ENCODE data around the gene LGMN. TPM values are rescaled to one million over a fixed set of nuclear protein-coding genes. Genes with fewer than 3 reads are reported as not detected.

The LGMN gene
- total RNA-seq, 2 experiments from 2014 or later: 22.1 to 27.7 TPM

DNA sequence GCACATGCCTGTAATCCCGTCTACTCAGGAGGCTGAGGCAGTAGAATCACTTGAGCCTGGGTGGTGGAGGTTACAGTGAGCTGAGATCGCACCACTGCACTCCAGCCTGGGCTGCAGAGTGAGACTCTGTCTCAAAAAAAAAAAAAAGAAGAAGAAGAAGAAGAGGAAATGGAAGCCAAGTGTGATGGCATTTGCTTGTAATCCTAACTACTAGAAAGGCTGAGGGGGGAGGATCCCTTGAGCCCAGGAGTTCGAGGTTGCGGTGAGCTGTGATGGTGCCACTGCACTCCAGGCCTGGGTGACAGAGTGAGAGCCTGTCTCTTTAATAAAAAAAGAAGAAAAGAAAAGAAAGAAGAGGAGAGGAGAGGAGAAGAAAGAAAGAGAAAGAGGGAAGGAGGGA lies 52.1 kb downstream of the LGMN start:
- POLR2A ChIA-PET: interaction anchor here (0.7 kb wide), 1 partner anchor 92 kb away, joined by 3 read pairs; no protein-coding TSS in a partner anchor
- intact Hi-C loops (cut with micrococcal nuclease; ENCODE audit: unreplicated experiment): no loop called here
- no TSS peak for BruUV-seq (replicated peaks)

DNA sequence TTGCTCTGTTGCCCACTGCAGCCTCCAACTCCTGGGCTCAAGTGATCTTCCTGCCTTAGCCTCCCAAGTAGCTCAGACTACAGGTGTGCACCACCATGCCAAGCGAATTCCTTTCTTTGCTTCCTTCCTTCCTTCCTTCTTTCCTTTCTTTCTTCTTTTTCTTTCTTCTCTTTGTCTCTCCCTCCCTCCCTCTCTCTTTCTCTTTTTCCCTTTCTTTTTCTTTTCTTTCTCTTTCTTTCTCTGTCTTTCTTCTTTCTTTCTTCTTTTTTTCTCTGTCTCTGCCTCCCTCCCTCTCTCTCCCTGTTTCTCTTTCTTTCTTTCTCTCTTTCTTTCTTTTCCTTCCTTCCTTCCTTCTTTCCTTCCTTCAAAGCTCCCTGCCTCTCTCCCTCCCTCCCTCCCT lies 52.9 kb downstream of the LGMN start:
- Histone ChIP-seq H3K27ac (ENCODE audit: low read depth, low read length, poor library complexity, severe bottlenecking) (no peak overlapping the region), H3K79me2 (ENCODE audit: insufficient read depth, low read depth, low read length) (no peaks in the 10 kb centered on the region), H4K20me1 (ENCODE audit: insufficient read depth, low read length) (no peaks in the 10 kb centered on the region), H3K4me1 (ENCODE audit: insufficient read depth, low read length, poor library complexity, severe bottlenecking) (peaks cover 7% of the 10 kb centered on the region), H3K36me3 (ENCODE audit: insufficient read depth, low read length) (no peaks in the 10 kb centered on the region), H3K9me2 (ENCODE audit: insufficient read depth, low read length) (no peaks in the 10 kb centered on the region), H3K4me3 (ENCODE audit: low read depth, low read length, poor library complexity, severe bottlenecking) (no peak overlapping the region), H3K4me2 (ENCODE audit: low read length) (no peak overlapping the region), H2AFZ (ENCODE audit: low read length) (no peak overlapping the region), H3K9me3 (ENCODE audit: low read length) (no peaks in the 10 kb centered on the region)
- POLR2A ChIA-PET: interaction anchor here (0.8 kb wide), 1 partner anchor 85 kb away, joined by 3 read pairs; no protein-coding TSS in a partner anchor
- CTCF ChIA-PET (ENCODE audit: unreplicated experiment): no interaction called here
- no TSS peak for BruUV-seq (replicated peaks)
- intact Hi-C loops (cut with micrococcal nuclease; ENCODE audit: unreplicated experiment): no loop called here
- TF ChIP-seq, protein P1, sequence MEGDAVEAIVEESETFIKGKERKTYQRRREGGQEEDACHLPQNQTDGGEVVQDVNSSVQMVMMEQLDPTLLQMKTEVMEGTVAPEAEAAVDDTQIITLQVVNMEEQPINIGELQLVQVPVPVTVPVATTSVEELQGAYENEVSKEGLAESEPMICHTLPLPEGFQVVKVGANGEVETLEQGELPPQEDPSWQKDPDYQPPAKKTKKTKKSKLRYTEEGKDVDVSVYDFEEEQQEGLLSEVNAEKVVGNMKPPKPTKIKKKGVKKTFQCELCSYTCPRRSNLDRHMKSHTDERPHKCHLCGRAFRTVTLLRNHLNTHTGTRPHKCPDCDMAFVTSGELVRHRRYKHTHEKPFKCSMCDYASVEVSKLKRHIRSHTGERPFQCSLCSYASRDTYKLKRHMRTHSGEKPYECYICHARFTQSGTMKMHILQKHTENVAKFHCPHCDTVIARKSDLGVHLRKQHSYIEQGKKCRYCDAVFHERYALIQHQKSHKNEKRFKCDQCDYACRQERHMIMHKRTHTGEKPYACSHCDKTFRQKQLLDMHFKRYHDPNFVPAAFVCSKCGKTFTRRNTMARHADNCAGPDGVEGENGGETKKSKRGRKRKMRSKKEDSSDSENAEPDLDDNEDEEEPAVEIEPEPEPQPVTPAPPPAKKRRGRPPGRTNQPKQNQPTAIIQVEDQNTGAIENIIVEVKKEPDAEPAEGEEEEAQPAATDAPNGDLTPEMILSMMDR (conservative IDR thresholded peaks at IDR 0.05; ENCODE audit: low read length): no peak
- no peak for TF ChIP-seq EZH2phosphoT487 (IDR thresholded peaks at IDR 0.05; ENCODE audit: borderline replicate concordance, low read depth, low read length)
- DNase-seq (ENCODE audit: low spot score): no peak

More for the DNA sequence above, 52.1 kb downstream of the LGMN start:
- CTCF ChIA-PET (ENCODE audit: unreplicated experiment): no interaction called here
- no peak overlapping the region for H3K4me2 ChIP-seq (ENCODE audit: low read length)
- DNase-seq (ENCODE audit: low spot score): no peak
- no peaks in the 10 kb centered on the region for H4K20me1 ChIP-seq (ENCODE audit: insufficient read depth, low read length)
- H3K9me2 ChIP-seq (ENCODE audit: insufficient read depth, low read length): no peaks in the 10 kb centered on the region
- no peaks in the 10 kb centered on the region for H3K79me2 ChIP-seq (ENCODE audit: insufficient read depth, low read depth, low read length)
- no peak overlapping the region for H2AFZ ChIP-seq (ENCODE audit: low read length)
- no peak for TF ChIP-seq EZH2phosphoT487 (IDR thresholded peaks at IDR 0.05; ENCODE audit: borderline replicate concordance, low read depth, low read length)
- TF ChIP-seq, protein P1 (conservative IDR thresholded peaks at IDR 0.05; ENCODE audit: low read length): no peak
- H3K4me3 ChIP-seq (ENCODE audit: low read depth, low read length, poor library complexity, severe bottlenecking): no peak overlapping the region
- no peaks in the 10 kb centered on the region for H3K36me3 ChIP-seq (ENCODE audit: insufficient read depth, low read length)
- peaks cover 7% of the 10 kb centered on the region for H3K4me1 ChIP-seq (ENCODE audit: insufficient read depth, low read length, poor library complexity, severe bottlenecking)
- no peak overlapping the region for H3K27ac ChIP-seq (ENCODE audit: low read depth, low read length, poor library complexity, severe bottlenecking)
- no peaks in the 10 kb centered on the region for H3K9me3 ChIP-seq (ENCODE audit: low read length)

DNA sequence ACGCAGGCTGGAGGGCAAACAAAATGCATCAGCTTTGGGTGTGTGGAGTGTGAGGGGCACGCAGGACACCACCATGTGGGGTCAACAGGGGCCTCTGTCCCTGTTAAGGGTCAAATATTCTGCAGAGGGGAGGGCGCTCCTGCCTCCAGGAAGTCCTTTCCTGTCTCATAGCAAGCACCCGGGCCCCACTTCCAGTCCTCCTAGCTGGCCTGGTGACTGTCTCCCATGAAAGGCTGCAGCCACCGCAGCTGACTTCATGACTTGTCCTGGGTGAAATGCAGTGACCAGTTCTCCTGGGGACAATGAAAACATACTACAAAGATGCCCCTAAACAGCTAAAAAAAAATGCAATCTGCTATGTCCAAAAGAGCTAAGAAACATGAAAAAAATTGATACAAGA lies 53.6 kb downstream of the LGMN start:
- no peak for TF ChIP-seq EZH2phosphoT487 (IDR thresholded peaks at IDR 0.05; ENCODE audit: borderline replicate concordance, low read depth, low read length)
- TF ChIP-seq, protein P1 (conservative IDR thresholded peaks at IDR 0.05; ENCODE audit: low read length): no peak
- ChIA-PET POLR2A (interaction anchor here (0.8 kb wide), 1 partner anchor 86 kb away, joined by 3 read pairs; no protein-coding TSS in a partner anchor), CTCF (ENCODE audit: unreplicated experiment) (no interaction called here)
- Histone ChIP-seq H3K36me3 (ENCODE audit: insufficient read depth, low read length) (no peaks in the 10 kb centered on the region), H3K79me2 (ENCODE audit: insufficient read depth, low read depth, low read length) (no peaks in the 10 kb centered on the region), H3K9me3 (ENCODE audit: low read length) (no peaks in the 10 kb centered on the region), H3K4me3 (ENCODE audit: low read depth, low read length, poor library complexity, severe bottlenecking) (no peak overlapping the region), H2AFZ (ENCODE audit: low read length) (no peak overlapping the region), H3K9me2 (ENCODE audit: insufficient read depth, low read length) (no peaks in the 10 kb centered on the region), H4K20me1 (ENCODE audit: insufficient read depth, low read length) (no peaks in the 10 kb centered on the region), H3K4me2 (ENCODE audit: low read length) (no peak overlapping the region), H3K4me1 (ENCODE audit: insufficient read depth, low read length, poor library complexity, severe bottlenecking) (peaks cover 7% of the 10 kb centered on the region), H3K27ac (ENCODE audit: low read depth, low read length, poor library complexity, severe bottlenecking) (no peak overlapping the region)
- no TSS peak for BruUV-seq (replicated peaks)
- intact Hi-C loops (cut with micrococcal nuclease; ENCODE audit: unreplicated experiment): no loop called here
- no peak for DNase-seq (ENCODE audit: low spot score)
